CD4-positive, alpha-beta memory T cell (primary cell): ENCODE data around the gene LHFPL6. TPM values are rescaled to one million over a fixed set of nuclear protein-coding genes. Genes with fewer than 3 reads are reported as not detected.

ENCODE experiments used
- CTCF ChIA-PET: fragments of 350-600 bp; sonication (Branson Sonifier 250); formaldehyde crosslinking; loops from one replicate; lab custom pipeline; 2021; ENCODE audit warnings: inconsistent platforms; ENCODE audit not compliant: partially characterized antibody; lab: Charles Lee
- POLR2A ChIA-PET: fragments of 350-600 bp; sonication (Branson Sonifier 250); formaldehyde crosslinking; loops from one replicate; lab custom pipeline; 2021; ENCODE audit not compliant: partially characterized antibody; lab: Charles Lee
- DNase-seq, 5 donors: peaks; one replicate each; pipeline versions ENCODE4 v3.0.0 to v3.0.0-alpha.2; 2020 to 2022; ENCODE audit warnings: mixed read lengths in 1 of 5
- H3K27ac ChIP-seq: one replicate; pipeline ENCODE4 v1.7.0; 2013; ENCODE audit warnings: low read depth, low read length
- H3K27me3 ChIP-seq: 2 replicates; pipeline ENCODE4 v1.7.0; 2013; ENCODE audit warnings: mild to moderate bottlenecking, low read length, moderate library complexity; ENCODE audit not compliant: insufficient read depth
- H3K36me3 ChIP-seq: 2 replicates; pipeline ENCODE4 v1.7.0; 2013; ENCODE audit warnings: mild to moderate bottlenecking, low read length, moderate library complexity; ENCODE audit not compliant: insufficient read depth
- H3K4me1 ChIP-seq: 2 replicates; pipeline ENCODE4 v1.7.0; 2013; ENCODE audit warnings: mild to moderate bottlenecking, low read length, moderate library complexity; ENCODE audit not compliant: insufficient read depth
- H3K4me3 ChIP-seq, 2 donors: one replicate each; pipeline ENCODE4 v1.7.0; 2013; ENCODE audit warnings: low read length in 2 of 2, mild to moderate bottlenecking in 1 of 2
- H3K9me3 ChIP-seq, 2 donors: one replicate each; pipeline ENCODE4 v1.7.0; 2013; ENCODE audit warnings: low read length in 2 of 2, control low read depth in 1 of 2; ENCODE audit not compliant: control insufficient read depth in 1 of 2
- H3K27ac Mint-ChIP-seq, 7 donors: one replicate each; pipeline ENCODE4 v1.8.0; 2020 to 2021; ENCODE audit warnings: mixed read lengths in 7 of 7, mild to moderate bottlenecking in 6 of 7, inconsistent platforms in 3 of 7, moderate library complexity in 3 of 7
- H3K27me3 Mint-ChIP-seq, 2 donors: one replicate each; pipeline ENCODE4 v1.8.0; 2020 to 2021; ENCODE audit warnings: mixed read lengths in 2 of 2
- H3K36me3 Mint-ChIP-seq, 2 donors: one replicate each; pipeline ENCODE4 v1.8.0; 2020 to 2021; ENCODE audit warnings: mixed read lengths in 2 of 2, inconsistent platforms in 1 of 2, mild to moderate bottlenecking in 1 of 2
- H3K4me1 Mint-ChIP-seq, 4 donors: one replicate each; pipeline ENCODE4 v1.8.0; 2020 to 2021; ENCODE audit warnings: mixed read lengths in 4 of 4, mild to moderate bottlenecking in 1 of 4
- H3K4me3 Mint-ChIP-seq, 8 donors: one replicate each; pipeline ENCODE4 v1.8.0; 2020 to 2021; ENCODE audit warnings: mixed read lengths in 8 of 8, mild to moderate bottlenecking in 7 of 8, moderate library complexity in 6 of 8, inconsistent platforms in 3 of 8
- H3K9me3 Mint-ChIP-seq, 8 donors: one replicate each; pipeline ENCODE4 v1.8.0; 2020 to 2021; ENCODE audit warnings: mixed read lengths in 8 of 8, mild to moderate bottlenecking in 5 of 8, inconsistent platforms in 3 of 8, moderate library complexity in 1 of 8
- intact Hi-C: fragments of 100-400 bp; cut with micrococcal nuclease; formaldehyde crosslinking; loops from one replicate; pipeline ENCODE4 v1.15.1; 2023
- polyA plus RNA-seq, 2 donors: library from polyadenylated mRNA; unstranded; fragments of 300-500 nt; fragmentation: Illumina TruSeq; gene quantifications; one replicate each; pipeline ENCODE4 v1.2.3, GENCODE V29; 2021
- total RNA-seq, 2 experiments: library from RNA; stranded (reverse); gene quantifications; one replicate each; pipeline ENCODE4 v1.2.3, GENCODE V29; 2021

Gene LHFPL6
- total and polyA plus RNA-seq, 4 experiments from 2014 or later = 0.16 TPM; not detected in 3

DNA sequence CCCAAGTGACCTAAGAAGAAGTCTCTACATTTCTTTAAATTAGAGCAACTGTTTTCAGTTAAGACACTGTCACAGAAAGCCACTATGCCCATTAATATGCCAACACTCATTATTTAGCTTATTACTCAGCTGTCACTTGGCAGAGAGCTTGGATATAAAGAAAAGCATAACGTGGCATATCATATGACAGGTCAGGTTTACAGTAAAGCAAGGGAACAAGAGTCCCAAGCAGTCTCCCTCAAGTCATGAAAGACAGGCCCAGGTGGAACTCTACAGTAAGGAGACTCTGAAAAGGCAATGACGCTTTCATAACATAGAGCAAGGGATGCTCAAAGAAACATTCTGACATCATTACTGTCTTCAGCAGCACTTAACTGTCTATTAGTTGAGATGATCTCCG, 6.3 kb downstream of the LHFPL6 start:
- intact Hi-C loops = no loop called here
- H3K4me1 Mint-ChIP-seq = peaks cover 0 to under 1% (median 0%) of the 10 kb centered on the region in 4 donors
- H3K36me3 ChIP-seq = no peaks in the 10 kb centered on the region
- no peaks in the 10 kb centered on the region for H3K9me3 ChIP-seq
- peaks cover 13 to 16% of the 10 kb centered on the region in 2 donors for H3K27me3 Mint-ChIP-seq
- H3K9me3 Mint-ChIP-seq = peaks cover 0 to 6% (median 0%) of the 10 kb centered on the region in 8 donors
- H3K4me3 Mint-ChIP-seq = no peak overlapping the region
- H3K4me3 ChIP-seq = no peak overlapping the region
- H3K27me3 ChIP-seq = peaks cover 8% of the 10 kb centered on the region
- H3K4me1 ChIP-seq = no peaks in the 10 kb centered on the region
- POLR2A ChIA-PET = no interaction called here
- H3K27ac ChIP-seq = no peak overlapping the region
- CTCF ChIA-PET = interaction anchor here (1.9 kb wide), 1 partner anchor 16 kb away, joined by 7 read pairs; no protein-coding TSS in a partner anchor
- DNase-seq = no peak
- no peaks in the 10 kb centered on the region for H3K36me3 Mint-ChIP-seq
- no peak overlapping the region for H3K27ac Mint-ChIP-seq

DNA sequence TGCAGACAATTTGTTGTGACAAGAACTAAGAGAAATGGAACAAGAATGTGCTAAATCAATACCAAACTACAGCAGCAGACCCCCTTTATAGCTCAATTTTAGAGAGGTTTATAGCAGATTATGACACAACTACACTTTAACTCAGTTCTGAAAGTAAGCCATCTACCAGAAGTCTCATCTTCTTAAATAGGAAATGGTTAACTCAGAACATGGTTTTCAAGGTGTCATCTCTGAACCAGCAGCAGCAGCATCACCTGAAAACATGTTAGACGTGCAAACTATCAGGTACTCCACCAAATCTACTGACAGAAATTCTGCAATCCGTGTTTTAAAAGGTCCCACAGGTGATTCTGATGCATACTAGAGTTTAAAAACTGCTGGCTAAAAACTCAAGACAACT, 6.8 kb downstream of the LHFPL6 start:
- no peaks in the 10 kb centered on the region for H3K4me1 Mint-ChIP-seq
- H3K4me3 ChIP-seq = no peak overlapping the region
- H3K4me3 Mint-ChIP-seq = no peak overlapping the region
- H3K27me3 ChIP-seq = peaks cover 6% of the 10 kb centered on the region
- H3K9me3 Mint-ChIP-seq = peaks cover 0 to 6% (median 0%) of the 10 kb centered on the region in 8 donors
- no peak overlapping the region for H3K27ac ChIP-seq
- H3K27ac Mint-ChIP-seq = no peak overlapping the region
- ChIA-PET POLR2A (no interaction called here), CTCF (interaction anchor here (1.9 kb wide), 1 partner anchor 16 kb away, joined by 7 read pairs; no protein-coding TSS in a partner anchor)
- no peaks in the 10 kb centered on the region for H3K4me1 ChIP-seq
- H3K9me3 ChIP-seq = no peaks in the 10 kb centered on the region
- peaks cover 12 to 13% of the 10 kb centered on the region in 2 donors for H3K27me3 Mint-ChIP-seq
- DNase-seq = no peak
- intact Hi-C loops = no loop called here
- H3K36me3 Mint-ChIP-seq = no peaks in the 10 kb centered on the region
- H3K36me3 ChIP-seq = no peaks in the 10 kb centered on the region

DNA sequence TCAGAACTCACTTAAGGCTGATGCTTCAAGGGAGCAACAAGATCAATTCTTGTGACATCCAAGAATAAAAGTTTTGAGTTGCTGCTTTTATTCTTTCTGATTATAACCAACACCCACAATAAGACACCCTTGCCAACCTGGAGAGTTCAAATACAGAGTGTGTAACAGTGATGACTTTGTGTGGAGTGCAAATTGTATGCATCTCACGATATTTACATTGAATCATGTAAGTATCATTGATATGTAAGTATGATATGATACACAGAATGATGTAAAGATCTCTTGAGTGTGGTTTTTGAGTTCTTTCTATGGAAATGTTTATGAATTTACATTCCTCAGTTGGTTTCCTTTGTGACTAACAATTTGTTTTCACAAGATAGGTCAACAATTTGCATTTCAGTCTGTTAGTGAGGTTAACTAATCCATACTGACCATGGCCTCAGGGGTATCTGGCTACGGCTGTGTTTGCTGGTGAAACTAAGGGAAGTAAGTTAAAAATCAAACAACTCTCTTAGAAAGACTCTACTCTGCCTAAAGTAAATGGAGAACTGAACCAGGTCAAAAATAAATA, 12.4 kb downstream of the LHFPL6 start:
- DNase-seq = no peak
- Mint-ChIP-seq H3K27me3 (peaks cover 0 to 6% of the 10 kb centered on the region in 2 donors), H3K9me3 (peaks cover 0 to 6% (median 0%) of the 10 kb centered on the region in 8 donors), H3K27ac (no peak overlapping the region), H3K4me1 (no peaks in the 10 kb centered on the region), H3K36me3 (no peaks in the 10 kb centered on the region), H3K4me3 (no peak overlapping the region)
- Histone ChIP-seq H3K36me3 (no peaks in the 10 kb centered on the region), H3K4me3 (no peak overlapping the region), H3K4me1 (no peaks in the 10 kb centered on the region), H3K9me3 (no peaks in the 10 kb centered on the region), H3K27ac (no peak overlapping the region), H3K27me3 (no peaks in the 10 kb centered on the region)
- CTCF ChIA-PET = no interaction called here
- POLR2A ChIA-PET = no interaction called here
- intact Hi-C loops = no loop called here

DNA sequence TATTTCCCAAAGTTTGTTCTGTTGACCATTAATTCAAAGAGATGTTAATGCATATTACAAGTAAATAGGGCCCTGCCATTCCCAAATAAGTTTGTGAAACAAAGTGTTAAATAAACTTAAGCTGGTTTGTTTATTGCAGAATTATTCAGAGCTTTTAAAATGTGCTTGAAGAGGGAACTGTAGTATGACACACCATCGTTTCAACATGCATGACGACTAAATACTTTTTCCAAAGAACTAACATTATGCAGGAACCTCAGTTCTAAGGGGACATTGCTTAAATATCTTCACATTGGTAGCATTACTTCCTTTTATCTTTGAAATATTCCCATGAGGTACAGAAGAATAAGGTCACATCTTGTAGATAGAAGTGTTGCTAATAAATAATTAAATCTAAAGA, 14.6 kb downstream of the LHFPL6 start:
- ChIA-PET CTCF (interaction anchor here (0.9 to 1.4 kb wide), 2 partner anchors 24 to 28 kb away, joined by 3 to 5 read pairs; no protein-coding TSS in a partner anchor), POLR2A (no interaction called here)
- H3K4me3 ChIP-seq = no peak overlapping the region
- Mint-ChIP-seq H3K4me3 (no peak overlapping the region), H3K36me3 (no peaks in the 10 kb centered on the region), H3K9me3 (peaks cover 0 to 2% (median 0%) of the 10 kb centered on the region in 8 donors), H3K27me3 (peaks cover 1 to 10% of the 10 kb centered on the region in 2 donors), H3K4me1 (peaks cover 0 to 3% (median 1%) of the 10 kb centered on the region in 4 donors), H3K27ac (no peak overlapping the region)
- no peak overlapping the region for H3K27ac ChIP-seq
- no peaks in the 10 kb centered on the region for H3K27me3 ChIP-seq
- H3K4me1 ChIP-seq = no peaks in the 10 kb centered on the region
- intact Hi-C loops = no loop called here
- no peaks in the 10 kb centered on the region for H3K36me3 ChIP-seq
- DNase-seq = no peak
- H3K9me3 ChIP-seq = no peaks in the 10 kb centered on the region

DNA sequence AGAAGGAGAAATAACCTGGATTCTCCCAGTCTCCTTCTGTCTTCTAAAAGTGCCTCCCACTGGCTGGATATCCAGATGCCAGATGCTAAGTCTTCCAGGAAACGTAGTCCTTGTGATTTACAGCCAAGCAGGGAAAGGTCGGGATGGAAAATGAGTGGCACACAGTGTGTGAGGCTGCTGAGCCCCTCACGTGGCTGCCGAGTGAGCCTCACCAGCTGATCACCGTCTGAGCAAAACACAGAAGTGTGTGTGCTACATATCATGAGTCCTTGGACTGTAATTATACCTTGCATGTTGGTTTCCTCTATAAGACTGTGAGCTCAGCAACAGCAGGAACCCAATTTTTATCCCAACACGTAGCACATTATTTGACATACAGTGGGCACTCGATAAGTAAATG, 15.1 kb downstream of the LHFPL6 start:
- no peak for DNase-seq
- no peaks in the 10 kb centered on the region for H3K27me3 ChIP-seq
- H3K27me3 Mint-ChIP-seq = peaks cover 1 to 10% of the 10 kb centered on the region in 2 donors
- peaks cover 0 to 2% (median 0%) of the 10 kb centered on the region in 8 donors for H3K9me3 Mint-ChIP-seq
- H3K36me3 ChIP-seq = no peaks in the 10 kb centered on the region
- no peaks in the 10 kb centered on the region for H3K9me3 ChIP-seq
- H3K27ac ChIP-seq = no peak overlapping the region
- H3K27ac Mint-ChIP-seq = no peak overlapping the region
- intact Hi-C loops = no loop called here
- peaks cover 0 to 3% (median 1%) of the 10 kb centered on the region in 4 donors for H3K4me1 Mint-ChIP-seq
- no peak overlapping the region for H3K4me3 Mint-ChIP-seq
- no peaks in the 10 kb centered on the region for H3K36me3 Mint-ChIP-seq
- no peak overlapping the region for H3K4me3 ChIP-seq
- H3K4me1 ChIP-seq = no peaks in the 10 kb centered on the region
- CTCF ChIA-PET = interaction anchor here (0.9 to 1.4 kb wide), 2 partner anchors 25 to 28 kb away, joined by 3 to 5 read pairs; no protein-coding TSS in a partner anchor
- POLR2A ChIA-PET = no interaction called here

DNA sequence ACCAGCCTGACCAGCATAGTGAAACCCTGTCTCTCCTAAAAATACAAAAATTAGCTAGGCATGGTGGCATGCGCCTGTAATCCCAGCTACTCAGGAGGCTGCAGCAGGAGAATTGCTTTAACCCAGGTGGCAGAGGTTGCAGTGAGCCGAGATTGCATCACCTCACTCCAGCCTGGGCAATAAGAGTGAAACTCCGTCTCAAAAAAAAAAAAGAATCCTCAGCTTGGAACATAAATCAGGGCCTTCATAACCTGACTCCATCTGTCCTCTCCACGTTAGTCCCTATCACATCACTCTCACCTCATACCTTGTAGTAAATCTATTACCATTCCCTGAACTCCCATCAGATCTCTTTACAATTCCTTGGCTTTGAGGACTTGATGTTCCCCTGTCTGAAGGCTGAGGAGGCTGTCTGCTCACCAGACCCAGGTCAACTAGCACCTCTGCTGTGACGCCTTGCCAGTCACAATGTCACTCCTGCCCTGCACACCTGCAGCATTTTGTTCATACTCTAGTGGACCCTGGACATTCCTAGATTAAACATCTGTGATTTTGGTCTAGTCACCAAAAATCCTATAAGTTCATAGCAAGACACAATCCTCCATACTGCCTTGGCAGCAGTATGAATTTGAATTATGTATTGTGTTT, 15.9 kb downstream of the LHFPL6 start:
- no peaks in the 10 kb centered on the region for H3K27me3 ChIP-seq
- H3K9me3 ChIP-seq = no peaks in the 10 kb centered on the region
- no peak overlapping the region for H3K27ac ChIP-seq
- no peaks in the 10 kb centered on the region for H3K4me1 ChIP-seq
- DNase-seq = no peak
- H3K4me3 ChIP-seq = no peak overlapping the region
- no peaks in the 10 kb centered on the region for H3K36me3 ChIP-seq
- no peak overlapping the region for H3K4me3 Mint-ChIP-seq
- no peak overlapping the region for H3K27ac Mint-ChIP-seq
- intact Hi-C loops = no loop called here
- H3K9me3 Mint-ChIP-seq = peaks cover 0 to 2% (median 0%) of the 10 kb centered on the region in 8 donors
- ChIA-PET CTCF (no interaction called here), POLR2A (no interaction called here)
- peaks cover 1 to 8% of the 10 kb centered on the region in 2 donors for H3K27me3 Mint-ChIP-seq
- no peaks in the 10 kb centered on the region for H3K36me3 Mint-ChIP-seq
- peaks cover 0 to 3% (median 1%) of the 10 kb centered on the region in 4 donors for H3K4me1 Mint-ChIP-seq

DNA sequence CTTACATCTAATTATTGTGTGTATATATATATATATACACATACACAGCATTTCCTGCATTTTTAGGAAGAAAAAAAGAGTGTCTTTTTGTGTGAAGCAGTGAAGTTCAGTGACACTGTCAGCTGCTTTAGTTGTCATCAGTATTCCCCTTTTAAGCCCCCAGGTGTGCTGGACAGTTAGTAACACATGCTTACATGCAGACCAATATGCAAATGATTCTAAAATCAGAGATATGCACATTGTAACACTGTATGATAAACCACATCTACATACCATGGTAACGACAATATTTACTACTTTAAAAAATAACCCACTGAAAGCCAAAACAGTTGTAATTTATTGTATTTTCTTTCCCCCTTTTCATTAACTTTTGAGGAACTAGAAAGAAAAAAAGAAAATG, 16.8 kb downstream of the LHFPL6 start:
- H3K4me3 ChIP-seq = no peak overlapping the region
- no peaks in the 10 kb centered on the region for H3K9me3 ChIP-seq
- Mint-ChIP-seq H3K9me3 (peaks cover 0 to 2% (median 0%) of the 10 kb centered on the region in 8 donors), H3K27me3 (peaks cover 1 to 8% of the 10 kb centered on the region in 2 donors), H3K4me1 (peaks cover 0 to 3% (median 1%) of the 10 kb centered on the region in 4 donors), H3K4me3 (no peak overlapping the region), H3K36me3 (no peaks in the 10 kb centered on the region), H3K27ac (no peak overlapping the region)
- H3K4me1 ChIP-seq = no peaks in the 10 kb centered on the region
- intact Hi-C loops = no loop called here
- ChIA-PET CTCF (interaction anchor here (1.5 kb wide), 1 partner anchor 26 kb away, joined by 8 read pairs; no protein-coding TSS in a partner anchor), POLR2A (no interaction called here)
- H3K36me3 ChIP-seq = no peaks in the 10 kb centered on the region
- H3K27me3 ChIP-seq = no peaks in the 10 kb centered on the region
- DNase-seq = no peak
- no peak overlapping the region for H3K27ac ChIP-seq
